Uterus (tissue), 4 donors: Measurements from ENCODE around the gene NLN. TPM values are rescaled to one million over a fixed set of nuclear protein-coding genes. Genes with fewer than 3 reads are reported as not detected.
"Not testable (repeated sequence)": the region's sequence is repeated elsewhere in the genome, so short reads cannot be mapped to it uniquely, and the experiment has no call there.

Experiments
- DNase-seq, 2 donors: peaks; one replicate each; pipeline ENCODE4 v3.0.0-alpha.2; 2019 to 2020
- H3K27ac ChIP-seq, 2 donors: fragments of 200-600 bp; sonication (generic); 1 replicate in 1 of 2; 2 replicates in 1 of 2; pipeline ENCODE4 v1.5.1; 2016 to 2018
- H3K27me3 ChIP-seq, 2 donors: fragments of 200-600 bp; sonication (generic); one replicate each; pipeline ENCODE4 v1.5.1; 2018 to 2019; ENCODE audit warnings: control low read depth in 1 of 2
- H3K36me3 ChIP-seq, 2 donors: fragments of 200-600 bp; sonication (generic); one replicate each; pipeline ENCODE4 v1.5.1; 2019; ENCODE audit warnings: control low read depth in 1 of 2
- H3K4me1 ChIP-seq, 2 donors: fragments of 200-600 bp; sonication (generic); one replicate each; pipeline ENCODE4 v1.5.1; 2018 to 2019; ENCODE audit warnings: control low read depth in 1 of 2
- H3K4me3 ChIP-seq, 2 donors: fragments of 200-600 bp; sonication (generic); 1 replicate in 1 of 2; 2 replicates in 1 of 2; pipeline ENCODE4 v1.5.1; 2018 to 2019; ENCODE audit warnings: mild to moderate bottlenecking in 1 of 2
- H3K9me3 ChIP-seq, 2 donors: fragments of 200-600 bp; sonication (generic); one replicate each; pipeline ENCODE4 v1.5.1; 2019; ENCODE audit warnings: control low read depth in 1 of 2
- CTCF ChIP-seq, 4 experiments: fragments of 200-600 bp in 2 of 4; fragments of 450-650 bp in 2 of 4; sonication (generic) in 2 of 4; IDR thresholded peaks; one replicate each; pipeline ENCODE4 v1.5.1; 2016 to 2019; ENCODE audit warnings: antibody characterized with exemption in 4 of 4, mild to moderate bottlenecking in 2 of 4, moderate library complexity in 1 of 4
- POLR2A ChIP-seq, 2 donors: fragments of 450-650 bp; IDR thresholded peaks; one replicate each; pipeline ENCODE4 v1.6.1; 2016; ENCODE audit warnings: antibody characterized with exemption in 2 of 2, mild to moderate bottlenecking in 1 of 2, moderate library complexity in 1 of 2
- intact Hi-C: fragments of 100-400 bp; cut with DNase I; formaldehyde crosslinking; loops from one replicate; pipeline ENCODE4 v1.15.1; 2023; ENCODE audit warnings: low total_unique reads
- total RNA-seq, 4 donors: library from RNA; depleted of rRNA in 3 of 4; stranded (reverse); fragments of >200 nt in 3 of 4; gene quantifications; one replicate each; pipeline versions ENCODE4 v1.1.0 to v1.2.4, GENCODE V29; 2014 to 2023
- donor health status: DM: yes; HTN: yes; CAD: no.

NLN gene
- total RNA-seq, 4 donors from 2014 or later: 4.4 to 34.9 (median 9.8) TPM

GRCh38 chr5:65846101-65846500 lies 124.1 kb downstream of the NLN start:
- no peak for DNase-seq
- no peaks in the 10 kb centered on the region for H3K4me1 ChIP-seq
- H3K27me3 ChIP-seq: no peaks in the 10 kb centered on the region
- no peaks in the 10 kb centered on the region for H3K36me3 ChIP-seq
- TF ChIP-seq POLR2A (IDR thresholded peaks at IDR 0.05) (no peak), CTCF (IDR thresholded peaks at IDR 0.05) (no peak)
- no peak overlapping the region for H3K4me3 ChIP-seq
- no peaks in the 10 kb centered on the region for H3K9me3 ChIP-seq
- no peak overlapping the region for H3K27ac ChIP-seq
- intact Hi-C loops: no loop called here

- H3K4me1 ChIP-seq, intact Hi-C loops, DNase-seq, H3K4me3 ChIP-seq, H3K27ac ChIP-seq, H3K36me3 ChIP-seq, H3K9me3 ChIP-seq, H3K27me3 ChIP-seq: not testable (repeated sequence)
Observed at GRCh38 chr5:65847019-65847418, 125.0 kb downstream of the NLN start.

- H3K36me3 ChIP-seq, H3K4me1 ChIP-seq, intact Hi-C loops, H3K4me3 ChIP-seq, H3K9me3 ChIP-seq, DNase-seq, H3K27ac ChIP-seq, H3K27me3 ChIP-seq: not testable (repeated sequence)
Observed at GRCh38 chr5:65849918-65850317, 127.9 kb downstream of the NLN start.

GRCh38 chr5:65854925-65855324 lies 132.9 kb downstream of the NLN start:
- Histone ChIP-seq H3K9me3 (no peaks in the 10 kb centered on the region), H3K27me3 (no peaks in the 10 kb centered on the region), H3K36me3 (no peaks in the 10 kb centered on the region), H3K4me3 (no peak overlapping the region), H3K4me1 (no peaks in the 10 kb centered on the region), H3K27ac (no peak overlapping the region)
- no peak for DNase-seq
- TF ChIP-seq CTCF (IDR thresholded peaks at IDR 0.05): no peak
- no peak for TF ChIP-seq POLR2A (IDR thresholded peaks at IDR 0.05)
- intact Hi-C loops: no loop called here

- no peak for DNase-seq
Observed at GRCh38 chr5:65855766-65856315, 133.8 kb downstream of the NLN start.

GRCh38 chr5:65856520-65856919 lies 134.5 kb downstream of the NLN start:
- Histone ChIP-seq H3K4me1 (no peaks in the 10 kb centered on the region), H3K27me3 (no peaks in the 10 kb centered on the region), H3K27ac (no peak overlapping the region), H3K4me3 (no peak overlapping the region), H3K9me3 (no peaks in the 10 kb centered on the region), H3K36me3 (no peaks in the 10 kb centered on the region)
- no peak for DNase-seq
- intact Hi-C loops: no loop called here
- TF ChIP-seq POLR2A (IDR thresholded peaks at IDR 0.05) (no peak), CTCF (IDR thresholded peaks at IDR 0.05) (no peak)

More at GRCh38 chr5:65855766-65856315, 133.8 kb downstream of the NLN start:
- Histone ChIP-seq H3K27ac (no peak overlapping the region), H3K9me3 (no peaks in the 10 kb centered on the region), H3K27me3 (no peaks in the 10 kb centered on the region), H3K36me3 (no peaks in the 10 kb centered on the region), H3K4me3 (no peak overlapping the region), H3K4me1 (no peaks in the 10 kb centered on the region)
- no peak for TF ChIP-seq CTCF (IDR thresholded peaks at IDR 0.05)
- no peak for TF ChIP-seq POLR2A (IDR thresholded peaks at IDR 0.05)
- intact Hi-C loops: no loop called here
